ENCODE measurements around the gene DNAJC3.
A peak's percentile ranks its signal among the peaks of the same experiment; 100 is the strongest.
"Not testable (repeated sequence)": the region's sequence is repeated elsewhere in the genome, so short reads cannot be mapped to it uniquely, and the experiment has no call there.

DNAJC3 gene

GRCh38 chr13:95781940-95782339, 105.0 kb downstream of the DNAJC3 start:
- not testable (repeated sequence) for DNase-seq

GRCh38 chr13:95783747-95784146, 106.8 kb downstream of the DNAJC3 start:
- no peak for DNase-seq

- DNase-seq, result peak; percentile 85
Measured at GRCh38 chr13:95784161-95784899, 107.4 kb downstream of the DNAJC3 start.

DNA sequence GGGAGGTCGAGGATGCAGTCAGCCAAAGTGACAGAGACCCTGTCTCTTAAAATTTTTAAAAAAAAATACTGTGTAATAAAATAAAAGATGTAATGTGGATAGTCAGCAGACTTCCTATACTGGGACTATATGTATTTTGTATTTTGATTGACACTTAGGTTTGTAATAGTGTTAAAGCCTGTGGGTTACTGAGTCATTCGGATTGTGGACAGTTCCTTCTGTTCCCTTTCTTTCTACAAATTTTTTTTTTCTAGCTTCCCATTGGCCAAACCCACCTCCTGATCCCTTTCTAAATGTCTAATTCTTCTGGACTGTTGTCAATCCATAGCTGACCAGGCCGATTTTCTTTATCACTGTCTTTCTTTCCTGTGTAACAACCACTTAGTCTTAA, 108.0 kb downstream of the DNAJC3 start:
- DNase-seq, result peak; percentile 55

GRCh38 chr13:95787356-95788099, 110.6 kb downstream of the DNAJC3 start:
- no peak for DNase-seq

- no peak for DNase-seq
Measured at GRCh38 chr13:95788100-95788463, 111.1 kb downstream of the DNAJC3 start.

- DNase-seq, result not testable (repeated sequence)
Measured at GRCh38 chr13:95789315-95789714, 112.4 kb downstream of the DNAJC3 start.

DNA sequence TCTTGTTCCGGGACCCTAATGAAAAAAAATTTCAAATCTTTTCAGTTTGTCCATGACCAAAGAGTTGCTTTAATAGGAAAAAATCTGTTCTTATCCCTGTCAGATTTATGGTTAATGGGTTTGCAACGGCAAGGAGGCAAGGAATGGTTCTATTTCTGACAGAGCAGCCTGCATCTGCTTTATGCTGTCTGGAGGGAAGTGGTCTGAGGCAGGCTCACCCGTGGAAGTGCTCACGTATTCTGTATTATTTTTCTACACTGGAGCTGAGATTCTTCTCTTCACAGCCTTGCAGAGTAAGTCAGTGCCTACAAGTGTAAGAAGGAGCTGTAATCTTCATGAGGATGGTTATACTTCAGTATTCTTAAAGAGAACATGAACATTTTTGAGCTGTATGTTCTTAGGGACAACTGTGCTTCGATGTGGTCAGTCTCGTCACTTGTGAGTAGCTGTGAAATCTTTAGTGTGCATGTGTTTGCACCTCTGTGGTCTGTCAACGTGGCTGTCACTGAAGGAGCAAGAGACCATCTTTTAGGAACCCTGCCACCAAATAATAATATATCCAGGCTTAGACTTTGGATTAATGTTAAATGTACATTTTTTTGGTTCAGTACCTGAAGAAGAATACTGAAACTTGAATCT, 114.3 kb downstream of the DNAJC3 start:
- no peak for DNase-seq

GRCh38 chr13:95793018-95793555, 116.1 kb downstream of the DNAJC3 start:
- DNase-seq, result peak; percentile 2

- DNase-seq, result peak; percentile 18
Measured at GRCh38 chr13:95793781-95794180, 116.8 kb downstream of the DNAJC3 start.

DNA sequence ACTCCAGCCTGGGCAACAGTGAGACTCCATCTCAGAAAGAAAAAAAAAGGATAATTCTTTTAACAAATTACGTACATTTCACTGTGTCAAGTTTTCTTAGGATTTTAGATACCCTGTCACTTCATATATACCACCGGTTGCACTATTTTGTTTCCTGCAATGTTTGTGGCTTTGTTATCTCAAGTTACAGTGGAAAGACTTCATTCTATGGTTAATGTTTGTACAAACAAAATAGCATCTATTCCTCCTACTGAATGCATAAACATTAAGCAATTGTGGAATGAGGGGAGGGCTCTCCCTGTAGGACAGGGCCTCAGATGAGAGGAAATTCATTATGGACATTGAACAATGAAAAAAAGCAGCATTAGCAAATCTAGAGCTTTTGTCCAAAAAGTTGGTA, 120.1 kb downstream of the DNAJC3 start:
- no peak for DNase-seq

- no peak for DNase-seq
Measured at GRCh38 chr13:95800436-95800835, 123.5 kb downstream of the DNAJC3 start.

- no peak for DNase-seq
Measured at GRCh38 chr13:95801825-95802224, 124.9 kb downstream of the DNAJC3 start.

DNA sequence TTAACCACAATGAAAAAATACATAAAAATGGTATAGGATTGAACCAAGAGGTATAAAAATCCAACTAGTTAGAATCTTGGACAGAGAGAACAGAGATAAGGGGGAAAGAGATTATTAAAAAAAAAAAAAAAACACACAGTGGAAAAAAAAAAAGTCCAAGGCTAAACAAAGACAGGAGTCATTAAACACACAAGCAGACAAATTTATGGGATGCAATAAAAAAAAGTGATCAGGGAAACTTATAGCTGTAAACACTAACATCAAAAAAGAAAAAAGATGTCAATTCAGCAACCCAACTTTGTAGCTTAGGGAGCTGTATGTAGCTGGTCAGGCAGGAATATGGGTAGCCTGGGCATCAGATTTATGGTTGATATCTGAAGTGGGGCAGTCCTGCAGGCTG, 129.0 kb downstream of the DNAJC3 start:
- no peak for DNase-seq

GRCh38 chr13:95809429-95809828, 132.5 kb downstream of the DNAJC3 start:
- no peak for DNase-seq

- no peak for DNase-seq
Measured at GRCh38 chr13:95813139-95813538, 136.2 kb downstream of the DNAJC3 start.

- DNase-seq, result no peak
Measured at GRCh38 chr13:95814495-95814894, 137.6 kb downstream of the DNAJC3 start.

DNA sequence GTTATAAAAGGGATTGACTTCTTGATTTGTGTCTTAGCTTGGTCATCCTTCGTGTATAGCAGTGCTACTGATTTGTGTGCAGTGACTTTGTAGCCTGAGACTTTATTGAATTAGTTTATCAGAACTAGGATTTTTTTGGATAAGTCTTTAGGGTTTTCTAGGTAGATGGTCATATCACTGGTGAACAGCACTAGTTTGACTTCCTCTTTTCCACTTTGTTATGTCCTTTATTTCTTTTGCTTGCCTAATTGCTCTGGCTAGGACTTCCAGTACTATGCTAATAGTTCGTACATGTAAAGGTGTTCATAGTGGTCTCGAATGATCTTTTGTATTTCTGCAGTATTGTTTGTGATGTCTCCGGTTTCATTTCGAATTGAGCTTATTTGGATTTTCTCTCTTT, 145.4 kb downstream of the DNAJC3 start:
- DNase-seq, result no peak

GRCh38 chr13:95833126-95833525, 156.2 kb downstream of the DNAJC3 start:
- DNase-seq, result no peak

DNA sequence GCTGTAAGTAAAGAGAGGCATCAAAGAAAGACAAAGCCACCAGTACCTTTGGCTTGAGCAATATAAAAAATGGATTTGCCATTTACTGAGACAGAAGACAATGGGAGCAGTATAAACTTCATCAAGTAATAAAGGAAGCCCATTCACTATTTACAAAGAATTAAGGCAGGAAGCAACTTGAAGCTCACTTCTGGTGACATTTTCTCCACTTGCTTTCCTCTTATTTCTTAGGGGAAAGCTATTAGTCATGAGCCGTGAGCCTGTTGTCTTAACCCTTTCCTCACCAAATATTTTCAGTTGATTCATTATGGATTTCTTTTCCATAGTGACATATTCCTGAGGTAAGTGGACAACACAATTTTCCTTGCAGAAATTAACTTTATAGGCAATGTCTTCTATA, 156.8 kb downstream of the DNAJC3 start:
- peak; percentile 22 for DNase-seq

- peak; percentile 62 for DNase-seq
Measured at GRCh38 chr13:95834134-95834765, 157.3 kb downstream of the DNAJC3 start.

GRCh38 chr13:95841894-95842293, 165.0 kb downstream of the DNAJC3 start:
- no peak for DNase-seq

- DNase-seq, result no peak
Measured at GRCh38 chr13:95842898-95843297, 166.0 kb downstream of the DNAJC3 start.

All from fibroblast of skin of back (primary cell).